Immature natural killer cell (primary cell): ENCODE results near the gene LRSAM1. TPM values are rescaled to one million over a fixed set of nuclear protein-coding genes. Genes with fewer than 3 reads are reported as not detected.
A peak's percentile ranks its signal among the peaks of the same experiment; 100 is the strongest.

Experiments
- DNase-seq, 3 donors: peaks; one replicate each; pipeline ENCODE4 v3.0.0; 2022; ENCODE audit warnings: mixed read lengths in 1 of 3
- H3K27ac Mint-ChIP-seq, 6 donors: one replicate each; pipeline ENCODE4 v1.8.0; 2020; ENCODE audit warnings: mixed read lengths in 6 of 6, mild to moderate bottlenecking in 5 of 6, inconsistent platforms in 4 of 6, moderate library complexity in 3 of 6
- H3K27me3 Mint-ChIP-seq, 3 donors: one replicate each; pipeline ENCODE4 v1.8.0; 2020 to 2021; ENCODE audit warnings: low read depth in 3 of 3, mild to moderate bottlenecking in 3 of 3, mixed read lengths in 3 of 3, moderate library complexity in 3 of 3, inconsistent platforms in 1 of 3
- H3K36me3 Mint-ChIP-seq, 3 donors: one replicate each; pipeline ENCODE4 v1.8.0; 2020; ENCODE audit warnings: mixed read lengths in 3 of 3, inconsistent platforms in 2 of 3, mild to moderate bottlenecking in 2 of 3
- H3K4me1 Mint-ChIP-seq, 2 donors: one replicate each; pipeline ENCODE4 v1.8.0; 2020; ENCODE audit warnings: inconsistent platforms in 2 of 2, mild to moderate bottlenecking in 2 of 2, mixed read lengths in 2 of 2, moderate library complexity in 1 of 2
- H3K4me3 Mint-ChIP-seq, 5 donors: one replicate each; pipeline ENCODE4 v1.8.0; 2020; ENCODE audit warnings: mild to moderate bottlenecking in 5 of 5, mixed read lengths in 5 of 5, inconsistent platforms in 3 of 5, moderate library complexity in 3 of 5
- H3K9me3 Mint-ChIP-seq, 6 donors: one replicate each; pipeline ENCODE4 v1.8.0; 2020; ENCODE audit warnings: mild to moderate bottlenecking in 6 of 6, mixed read lengths in 6 of 6, inconsistent platforms in 4 of 6, moderate library complexity in 3 of 6
- polyA plus RNA-seq, 3 donors: library from polyadenylated mRNA; unstranded; fragments of 300-500 nt; fragmentation: Illumina TruSeq; gene quantifications; one replicate each; pipeline ENCODE4 v1.2.3, GENCODE V29; 2021

LRSAM1 gene
- polyA plus RNA-seq, 3 donors from 2014 or later, result 2.7 to 6.4 (median 4.4) TPM

DNA sequence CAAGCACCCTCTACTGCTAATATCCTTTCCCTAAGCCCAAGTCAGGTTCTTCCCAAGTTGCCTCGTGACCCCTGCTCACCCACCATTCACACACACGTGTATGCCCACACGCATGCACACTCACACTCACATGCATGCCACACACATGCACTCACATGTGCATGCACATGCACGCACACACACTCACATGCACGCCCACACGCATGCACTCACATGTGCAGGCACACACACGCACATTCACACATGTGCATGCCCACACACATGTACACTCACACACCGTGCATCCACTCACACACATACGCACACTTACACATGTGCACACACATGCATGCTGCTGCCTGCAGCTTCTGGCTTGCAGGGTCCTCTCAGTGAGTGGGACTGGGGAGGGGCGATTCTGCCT lies 97.9 kb downstream of the LRSAM1 start:
- H3K27ac Mint-ChIP-seq, result peak overlapping the region in 1 of 6 donors; percentile 8
- peaks cover 0 to under 1% (median 0%) of the 10 kb centered on the region in 3 donors for H3K27me3 Mint-ChIP-seq
- peaks cover 7% of the 10 kb centered on the region in 2 donors for H3K4me1 Mint-ChIP-seq
- H3K9me3 Mint-ChIP-seq, result no peaks in the 10 kb centered on the region
- DNase-seq, result no peak
- no peak overlapping the region for H3K4me3 Mint-ChIP-seq
- H3K36me3 Mint-ChIP-seq, result no peaks in the 10 kb centered on the region

DNA sequence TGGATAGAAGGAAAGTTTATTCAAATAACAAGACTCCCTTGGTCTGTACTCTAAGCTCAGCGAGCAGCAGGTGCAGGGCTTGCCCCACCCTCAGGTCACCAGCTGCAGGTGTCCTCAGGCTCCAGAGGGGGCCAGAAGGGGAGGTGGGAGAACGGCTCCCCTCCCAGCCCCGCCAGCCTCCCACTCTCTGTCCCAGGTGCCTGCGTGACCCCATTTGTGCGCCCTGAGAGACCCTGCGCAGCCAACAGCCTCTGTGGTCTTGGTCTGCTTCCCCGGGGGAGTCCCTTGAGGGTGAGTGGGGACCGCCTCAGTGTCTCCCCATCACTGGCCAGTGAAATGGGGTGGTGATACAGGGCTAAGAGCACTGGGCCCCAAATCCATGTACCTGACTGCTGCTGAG lies 98.4 kb downstream of the LRSAM1 start:
- Mint-ChIP-seq H3K27ac (no peak overlapping the region), H3K27me3 (peaks cover 0 to 2% (median 0%) of the 10 kb centered on the region in 3 donors), H3K9me3 (no peaks in the 10 kb centered on the region), H3K4me1 (peaks cover 7% of the 10 kb centered on the region in 2 donors), H3K36me3 (no peaks in the 10 kb centered on the region), H3K4me3 (no peak overlapping the region)
- DNase-seq, result no peak

DNA sequence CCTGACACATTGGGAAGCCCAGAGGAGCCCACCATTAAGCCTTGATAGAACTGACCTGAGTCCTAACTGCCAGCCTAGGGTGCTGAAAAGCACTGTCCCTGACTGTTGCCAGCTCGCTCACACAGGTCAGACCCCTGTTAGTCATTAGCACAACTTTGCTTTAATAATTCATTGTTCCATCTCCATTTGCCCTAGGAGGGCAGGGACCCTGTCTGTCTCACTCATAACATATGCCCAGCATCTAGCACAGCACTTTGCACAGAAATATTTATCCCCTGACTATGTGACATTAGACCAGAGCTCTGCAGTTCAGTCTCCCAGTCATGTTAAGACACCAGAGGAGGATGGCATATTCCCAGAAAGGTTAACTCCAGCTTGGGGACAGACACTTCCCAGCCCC lies 99.0 kb downstream of the LRSAM1 start:
- H3K4me3 Mint-ChIP-seq, result no peak overlapping the region
- H3K9me3 Mint-ChIP-seq, result no peaks in the 10 kb centered on the region
- no peak overlapping the region for H3K27ac Mint-ChIP-seq
- peaks cover 0 to 2% (median 0%) of the 10 kb centered on the region in 3 donors for H3K27me3 Mint-ChIP-seq
- DNase-seq, result no peak
- no peaks in the 10 kb centered on the region for H3K36me3 Mint-ChIP-seq
- H3K4me1 Mint-ChIP-seq, result peaks cover 7 to 8% of the 10 kb centered on the region in 2 donors

DNA sequence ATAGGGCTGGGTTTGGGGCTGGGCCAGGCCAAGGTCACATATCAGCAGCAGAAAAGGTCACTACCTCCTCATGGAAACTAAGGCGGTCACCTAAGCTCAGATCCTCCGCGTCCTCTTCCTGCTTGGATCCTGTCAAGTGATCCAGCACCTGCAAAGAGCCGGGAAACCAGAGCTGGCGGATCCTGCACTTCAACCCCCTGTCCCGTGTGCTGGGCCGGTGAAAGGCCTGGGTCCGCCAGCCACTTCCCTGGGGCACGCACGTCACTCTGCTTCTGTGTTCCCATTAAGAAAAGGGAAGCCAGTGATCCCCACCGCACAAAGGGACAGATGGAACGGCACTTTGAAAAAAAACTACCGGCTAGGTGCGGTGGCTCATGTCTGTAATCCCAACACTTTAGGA lies 99.4 kb downstream of the LRSAM1 start:
- no peak for DNase-seq
- no peak overlapping the region for H3K4me3 Mint-ChIP-seq
- H3K9me3 Mint-ChIP-seq, result no peaks in the 10 kb centered on the region
- no peak overlapping the region for H3K27ac Mint-ChIP-seq
- peaks cover 0 to 2% (median 0%) of the 10 kb centered on the region in 3 donors for H3K27me3 Mint-ChIP-seq
- peaks cover 9 to 11% of the 10 kb centered on the region in 2 donors for H3K4me1 Mint-ChIP-seq
- H3K36me3 Mint-ChIP-seq, result no peaks in the 10 kb centered on the region

Other genes with a start within 250 kb of the LRSAM1 start
- gene GARNL3, start 186.7 kb upstream of the LRSAM1 start, polyA plus RNA-seq, result 1 to 10 TPM in 1 of 3 donors, under 1 TPM in 1, not detected in 1; 0.44 to 2.1 TPM
- gene SLC2A8, start 54.3 kb upstream of the LRSAM1 start, polyA plus RNA-seq, result 10 to 100 TPM; 11.2 to 14.5 (median 12.7) TPM
- gene ZNF79, start 27.1 kb upstream of the LRSAM1 start, polyA plus RNA-seq, result 10 to 100 TPM in 1 of 3 donors, 1 to 10 TPM in 2; 4.0 to 10.9 (median 5.1) TPM
- gene RPL12, start 104 bp upstream of the LRSAM1 start, polyA plus RNA-seq, result 100 to 1,000 TPM; 517 to 724 (median 686) TPM
- under 1 TPM in 2 of 3 donors, not detected in 1; 0.59 to 0.99 TPM for gene STXBP1, start 160.8 kb downstream of the LRSAM1 start, polyA plus RNA-seq